ENCODE data around the gene PHOX2B.

GRCh38 chr4:41787931-41788330, 39.4 kb upstream of the PHOX2B start:
- TF ChIP-seq ZNF274 (IDR thresholded peaks at IDR 0.05; ENCODE audit: low read depth, low read length) (no peak), YY1 (IDR thresholded peaks at IDR 0.05; ENCODE audit: insufficient read depth, insufficient read length) (no peak)
